22Rv1 (cell line): ENCODE measurements around the gene ULK4.

Experiments
- ZFX ChIP-seq: fragments of 450-650 bp; IDR thresholded peaks from 2 replicates; pipeline ENCODE4 v1.6.1; 2017; ENCODE audit warnings: antibody characterized with exemption, borderline replicate concordance
- TF ChIP-seq, protein P1 (sequence below): fragments of 450-650 bp; IDR thresholded peaks from 2 replicates; pipeline ENCODE4 v1.5.1; 2017; ENCODE audit warnings: mild to moderate bottlenecking

DNA sequence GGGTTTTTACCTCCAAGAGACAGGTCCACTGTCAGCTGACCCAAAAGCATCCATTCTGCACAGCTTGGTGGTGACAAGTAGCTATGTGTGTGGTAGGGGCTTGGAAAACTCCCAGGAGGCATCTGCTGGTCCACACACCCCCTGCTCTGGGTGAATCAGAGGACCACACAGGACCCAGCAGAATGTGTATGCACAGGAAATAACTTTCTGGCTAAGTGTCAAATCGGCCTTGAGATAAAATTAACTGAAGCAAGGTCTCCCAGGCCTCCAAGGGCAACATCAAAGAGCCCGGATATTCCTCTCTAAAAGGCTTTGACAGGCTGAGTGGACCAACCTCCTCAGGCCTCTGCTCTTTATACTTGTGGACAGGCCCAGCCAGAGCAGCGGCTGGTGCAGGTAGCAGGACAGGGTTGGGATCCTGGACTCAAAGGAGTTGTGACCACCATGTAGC is 696.1 kb downstream of the ULK4 start:
- TF ChIP-seq, protein P1, sequence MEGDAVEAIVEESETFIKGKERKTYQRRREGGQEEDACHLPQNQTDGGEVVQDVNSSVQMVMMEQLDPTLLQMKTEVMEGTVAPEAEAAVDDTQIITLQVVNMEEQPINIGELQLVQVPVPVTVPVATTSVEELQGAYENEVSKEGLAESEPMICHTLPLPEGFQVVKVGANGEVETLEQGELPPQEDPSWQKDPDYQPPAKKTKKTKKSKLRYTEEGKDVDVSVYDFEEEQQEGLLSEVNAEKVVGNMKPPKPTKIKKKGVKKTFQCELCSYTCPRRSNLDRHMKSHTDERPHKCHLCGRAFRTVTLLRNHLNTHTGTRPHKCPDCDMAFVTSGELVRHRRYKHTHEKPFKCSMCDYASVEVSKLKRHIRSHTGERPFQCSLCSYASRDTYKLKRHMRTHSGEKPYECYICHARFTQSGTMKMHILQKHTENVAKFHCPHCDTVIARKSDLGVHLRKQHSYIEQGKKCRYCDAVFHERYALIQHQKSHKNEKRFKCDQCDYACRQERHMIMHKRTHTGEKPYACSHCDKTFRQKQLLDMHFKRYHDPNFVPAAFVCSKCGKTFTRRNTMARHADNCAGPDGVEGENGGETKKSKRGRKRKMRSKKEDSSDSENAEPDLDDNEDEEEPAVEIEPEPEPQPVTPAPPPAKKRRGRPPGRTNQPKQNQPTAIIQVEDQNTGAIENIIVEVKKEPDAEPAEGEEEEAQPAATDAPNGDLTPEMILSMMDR, result no peak
- TF ChIP-seq ZFX, result no peak
